Caco-2 (cell line): Measurements from ENCODE around the gene SMAD5. TPM values are rescaled to one million over a fixed set of nuclear protein-coding genes. Genes with fewer than 3 reads are reported as not detected.
A peak's percentile ranks its signal among the peaks of the same experiment; 100 is the strongest.

Experiments used
- BruUV-seq: library from RNA; stranded (reverse); fragments of 400-500 nt; replicated peaks from 2 replicates; lab custom pipeline; 2021; lab: Mats Ljungman, UMichigan
- CTCF ChIA-PET: fragments of 300-600 bp; sonication (Branson Sonifier 250); formaldehyde crosslinking; loops from one replicate; lab custom pipeline; 2022; ENCODE audit warnings: antibody characterized with exemption; lab: Charles Lee
- POLR2A ChIA-PET: fragments of 300-600 bp; sonication (Branson Sonifier 250); formaldehyde crosslinking; loops from one replicate; lab custom pipeline; 2022; ENCODE audit warnings: antibody characterized with exemption; lab: Charles Lee
- DNase-seq, 2 experiments: peaks; one replicate each; pipeline versions ENCODE4 v3.0.0 to v3.0.0-alpha.2; 2020 to 2022
- H3K27me3 ChIP-seq: replicated peaks from 2 replicates; pipeline ENCODE4 v1.6.0; 2011; ENCODE audit warnings: low read length; ENCODE audit not compliant: control insufficient read depth, insufficient read depth
- H3K36me3 ChIP-seq: 2 replicates; pipeline ENCODE4 v1.5.1; 2011; ENCODE audit warnings: low read length; ENCODE audit not compliant: control insufficient read depth, insufficient read depth
- H3K4me1 ChIP-seq: fragments of 250-450 bp; sonication (Bioruptor Pico); 2 replicates; pipeline ENCODE4 v1.5.1; 2020; ENCODE audit warnings: mild to moderate bottlenecking
- H3K4me3 ChIP-seq: 2 replicates; pipeline ENCODE4 v1.5.1; 2011; ENCODE audit warnings: low read depth, mild to moderate bottlenecking, control low read depth, low read length
- H3K9me3 ChIP-seq: fragments of 250-450 bp; sonication (Bioruptor Pico); 2 replicates; pipeline ENCODE4 v1.5.1; 2020; ENCODE audit warnings: mild to moderate bottlenecking, moderate library complexity
- H3K27ac Mint-ChIP-seq: one replicate; pipeline ENCODE4 v1.8.0; 2022; ENCODE audit warnings: mixed read lengths; ENCODE audit not compliant: unreplicated experiment
- H3K27me3 Mint-ChIP-seq: one replicate; pipeline ENCODE4 v1.8.0; 2022; ENCODE audit warnings: mixed read lengths; ENCODE audit not compliant: insufficient read depth, unreplicated experiment
- H3K36me3 Mint-ChIP-seq: one replicate; pipeline ENCODE4 v1.8.0; 2022; ENCODE audit warnings: mild to moderate bottlenecking, mixed read lengths; ENCODE audit not compliant: insufficient read depth, unreplicated experiment
- H3K4me1 Mint-ChIP-seq: one replicate; pipeline ENCODE4 v1.8.0; 2022; ENCODE audit warnings: low read depth, mixed read lengths; ENCODE audit not compliant: unreplicated experiment
- H3K4me3 Mint-ChIP-seq: one replicate; pipeline ENCODE4 v1.8.0; 2022; ENCODE audit warnings: mild to moderate bottlenecking, moderate library complexity, mixed read lengths; ENCODE audit not compliant: unreplicated experiment
- H3K9me3 Mint-ChIP-seq: one replicate; pipeline ENCODE4 v1.8.0; 2022; ENCODE audit warnings: mixed read lengths; ENCODE audit not compliant: unreplicated experiment
- CTCF ChIP-seq, 2 experiments: fragments of 200-600 bp in 1 of 2; IDR thresholded peaks; 1 replicate in 1 of 2; 2 replicates in 1 of 2; pipeline versions ENCODE4 v1.5.1 to v1.8.0; 2011 to 2022; ENCODE audit warnings: antibody characterized with exemption in 1 of 2, control low read depth in 1 of 2, inconsistent platforms in 1 of 2, low read depth in 1 of 2, low read length in 1 of 2, mild to moderate bottlenecking in 1 of 2, moderate library complexity in 1 of 2; ENCODE audit not compliant: insufficient read depth in 1 of 2, severe bottlenecking in 1 of 2, unreplicated experiment in 1 of 2
- intact Hi-C: fragments of 100-400 bp; cut with micrococcal nuclease; formaldehyde crosslinking; loops from one replicate; pipeline ENCODE4 v1.10.0; 2022; ENCODE audit not compliant: unreplicated experiment
- total RNA-seq: library from RNA; stranded (reverse); gene quantifications from 2 replicates; pipeline ENCODE4 v1.2.3, GENCODE V29; 2022

Gene SMAD5
- total RNA-seq, 1 experiment from 2014 or later, result 142 TPM

GRCh38 chr5:136120529-136120928, 12.1 kb upstream of the SMAD5 start:
- POLR2A ChIA-PET, result interaction anchor here (0.6 kb wide), 1 partner anchor 54 kb away, joined by 3 read pairs; no protein-coding TSS in a partner anchor
- CTCF ChIA-PET, result no interaction called here
- no TSS peak for BruUV-seq
- H3K4me3 ChIP-seq, result no peak overlapping the region
- no peaks in the 10 kb centered on the region for H3K27me3 ChIP-seq
- intact Hi-C loops, result no loop called here
- DNase-seq, result no peak
- H3K4me1 Mint-ChIP-seq, result peaks cover 49% of the 10 kb centered on the region
- H3K36me3 ChIP-seq, result 0 out of 2 replicates have a peak, but pooled peaks cover 2% of the 10 kb centered on the region
- no peaks in the 10 kb centered on the region for H3K27me3 Mint-ChIP-seq
- H3K27ac Mint-ChIP-seq, result peak overlapping the region; percentile 33
- H3K36me3 Mint-ChIP-seq, result no peaks in the 10 kb centered on the region
- H3K9me3 ChIP-seq, result no peaks in the 10 kb centered on the region
- no peak overlapping the region for H3K4me3 Mint-ChIP-seq
- TF ChIP-seq CTCF (IDR thresholded peaks at IDR 0.05; ENCODE audit: insufficient read depth in 1 of 2, low read depth in 1 of 2, low read length in 1 of 2, severe bottlenecking in 1 of 2, unreplicated experiment in 1 of 2), result no peak
- H3K4me1 ChIP-seq, result peaks cover 84% of the 10 kb centered on the region
- no peaks in the 10 kb centered on the region for H3K9me3 Mint-ChIP-seq

GRCh38 chr5:136123236-136123768, 9.3 kb upstream of the SMAD5 start:
- Mint-ChIP-seq H3K4me1 (peaks cover 53% of the 10 kb centered on the region), H3K27ac (peak overlapping the region; percentile 59), H3K27me3 (no peaks in the 10 kb centered on the region), H3K36me3 (no peaks in the 10 kb centered on the region), H3K9me3 (no peaks in the 10 kb centered on the region), H3K4me3 (no peak overlapping the region)
- peaks cover 79% of the 10 kb centered on the region for H3K4me1 ChIP-seq
- H3K36me3 ChIP-seq, result 0 out of 2 replicates have a peak, but pooled peaks cover 2% of the 10 kb centered on the region
- no peak for TF ChIP-seq CTCF (IDR thresholded peaks at IDR 0.05; ENCODE audit: insufficient read depth in 1 of 2, low read depth in 1 of 2, low read length in 1 of 2, severe bottlenecking in 1 of 2, unreplicated experiment in 1 of 2)
- H3K27me3 ChIP-seq, result no peaks in the 10 kb centered on the region
- H3K4me3 ChIP-seq, result no peak overlapping the region
- BruUV-seq, result no TSS peak
- intact Hi-C loops, result loop anchor here (1.0 kb wide), 4 partner anchors 9 to 29 kb away; partner anchors contain the start of gene SMAD5
- H3K9me3 ChIP-seq, result no peaks in the 10 kb centered on the region
- CTCF ChIA-PET, result interaction anchor here (0.8 to 1.9 kb wide), 3 partner anchors 9 to 51 kb away, joined by 3 to 11 read pairs (median 4); partner anchors contain the start of gene SMAD5
- DNase-seq, result peak; percentile 78 to 79
- POLR2A ChIA-PET, result interaction anchor here (0.5 to 2.1 kb wide), 4 partner anchors 9 to 1897 kb away, joined by 5 to 13 read pairs (median 9); partner anchors contain the start of genes PPP2CA and SMAD5

GRCh38 chr5:136127560-136127959, 5.1 kb upstream of the SMAD5 start:
- POLR2A ChIA-PET, result no interaction called here
- H3K4me1 Mint-ChIP-seq, result peaks cover 49% of the 10 kb centered on the region
- no peak overlapping the region for H3K4me3 ChIP-seq
- no peak for DNase-seq
- H3K36me3 ChIP-seq, result no peaks in the 10 kb centered on the region
- intact Hi-C loops, result no loop called here
- no peak overlapping the region for H3K4me3 Mint-ChIP-seq
- TF ChIP-seq CTCF (IDR thresholded peaks at IDR 0.05; ENCODE audit: insufficient read depth in 1 of 2, low read depth in 1 of 2, low read length in 1 of 2, severe bottlenecking in 1 of 2, unreplicated experiment in 1 of 2), result no peak
- peaks cover 50% of the 10 kb centered on the region for H3K4me1 ChIP-seq
- no peaks in the 10 kb centered on the region for H3K9me3 ChIP-seq
- no peaks in the 10 kb centered on the region for H3K9me3 Mint-ChIP-seq
- H3K27me3 ChIP-seq, result no peaks in the 10 kb centered on the region
- CTCF ChIA-PET, result no interaction called here
- no peaks in the 10 kb centered on the region for H3K27me3 Mint-ChIP-seq
- no peak overlapping the region for H3K27ac Mint-ChIP-seq
- BruUV-seq, result no TSS peak
- peaks cover 8% of the 10 kb centered on the region for H3K36me3 Mint-ChIP-seq
